GM23338 (cell line): ENCODE results near the gene TLR3. TPM values are rescaled to one million over a fixed set of nuclear protein-coding genes. Genes with fewer than 3 reads are reported as not detected.

ENCODE experiments used
- ATAC-seq: fragments of 200-7000 bp; cut with Tn5 transposase; 3 replicates; pipeline ENCODE4 v1.9.1; 2020
- DNase-seq: peaks from one replicate; pipeline ENCODE4 v3.0.0-alpha.2; 2015; ENCODE audit warnings: low spot score
- H2AFZ ChIP-seq: fragments of 200-600 bp; sonication (generic); 2 replicates; pipeline ENCODE4 v1.8.0; 2016; ENCODE audit warnings: antibody characterized with exemption, mild to moderate bottlenecking, moderate library complexity
- H3F3A ChIP-seq: fragments of 200-600 bp; sonication (generic); replicated peaks from 2 replicates; pipeline ENCODE4 v1.8.0; 2017; ENCODE audit warnings: antibody characterized with exemption, mixed run types, low read depth
- H3K27ac ChIP-seq: fragments of 200-600 bp; sonication (generic); 2 replicates; pipeline ENCODE4 v1.6.1; 2016; ENCODE audit warnings: low read depth
- H3K27me3 ChIP-seq: fragments of 200-600 bp; sonication (generic); 2 replicates; pipeline ENCODE4 v1.8.0; 2016; ENCODE audit warnings: mild to moderate bottlenecking, mixed run types, moderate library complexity; ENCODE audit not compliant: insufficient read depth
- H3K36me3 ChIP-seq: fragments of 200-600 bp; sonication (generic); 2 replicates; pipeline ENCODE4 v1.8.0; 2016; ENCODE audit warnings: mild to moderate bottlenecking; ENCODE audit not compliant: insufficient read depth
- H3K4me1 ChIP-seq: fragments of 200-600 bp; sonication (generic); 2 replicates; pipeline ENCODE4 v1.8.0; 2016; ENCODE audit warnings: mild to moderate bottlenecking, moderate library complexity; ENCODE audit not compliant: insufficient read depth
- H3K4me2 ChIP-seq: fragments of 200-600 bp; sonication (generic); 2 replicates; pipeline ENCODE4 v1.7.1; 2017; ENCODE audit warnings: mixed run types
- H3K4me3 ChIP-seq: fragments of 200-600 bp; sonication (generic); 2 replicates; pipeline ENCODE4 v1.6.1; 2016; ENCODE audit warnings: mixed run types
- H3K79me2 ChIP-seq: fragments of 200-600 bp; sonication (generic); replicated peaks from 2 replicates; pipeline ENCODE4 v1.8.0; 2017; ENCODE audit warnings: mild to moderate bottlenecking; ENCODE audit not compliant: insufficient read depth
- H3K9me2 ChIP-seq: fragments of 200-600 bp; sonication (generic); 2 replicates; pipeline ENCODE4 v1.8.0; 2017; ENCODE audit not compliant: insufficient read depth
- H4K20me1 ChIP-seq: fragments of 200-600 bp; sonication (generic); replicated peaks from 2 replicates; pipeline ENCODE4 v1.8.0; 2017; ENCODE audit warnings: mild to moderate bottlenecking; ENCODE audit not compliant: insufficient read depth
- H3K27ac Mint-ChIP-seq: 2 replicates; pipeline ENCODE4 v1.8.0; 2020; ENCODE audit warnings: inconsistent platforms, mild to moderate bottlenecking, moderate library complexity, mixed read lengths
- H3K27me3 Mint-ChIP-seq: 3 replicates; pipeline ENCODE4 v1.8.0; 2022; ENCODE audit warnings: low read depth, mild to moderate bottlenecking, moderate library complexity, mixed read lengths, inconsistent platforms; ENCODE audit not compliant: insufficient read depth, poor library complexity
- H3K36me3 Mint-ChIP-seq: 3 replicates; pipeline ENCODE4 v1.8.0; 2021; ENCODE audit warnings: low read depth, mild to moderate bottlenecking, inconsistent platforms, moderate library complexity, mixed read lengths
- H3K4me1 Mint-ChIP-seq: 3 replicates; pipeline ENCODE4 v1.8.0; 2020; ENCODE audit warnings: mild to moderate bottlenecking, inconsistent platforms, mixed read lengths
- H3K4me3 Mint-ChIP-seq: 3 replicates; pipeline ENCODE4 v1.8.0; 2021; ENCODE audit warnings: moderate library complexity, mild to moderate bottlenecking, inconsistent platforms, mixed read lengths
- H3K9me3 Mint-ChIP-seq: 3 replicates; pipeline ENCODE4 v1.8.0; 2020; ENCODE audit warnings: moderate library complexity, mild to moderate bottlenecking, inconsistent platforms, mixed read lengths
- CTCF ChIP-seq, 2 experiments: fragments of 200-600 bp in 1 of 2; sonication (generic) in 1 of 2; conservative IDR thresholded peaks; 2 replicates each; pipeline versions ENCODE4 v1.5.1 to v1.6.1; 2016 to 2017; ENCODE audit warnings: antibody characterized with exemption in 2 of 2, low read depth in 2 of 2, mild to moderate bottlenecking in 2 of 2, moderate library complexity in 1 of 2
- ETS1 ChIP-seq: IDR thresholded peaks from 2 replicates; pipeline ENCODE4 v1.6.1; 2016; ENCODE audit warnings: antibody characterized with exemption
- EZH2 ChIP-seq: fragments of 200-600 bp; sonication (generic); IDR thresholded peaks from one replicate; pipeline ENCODE4 v1.8.0; 2017; ENCODE audit warnings: antibody characterized with exemption, mild to moderate bottlenecking, low read depth; ENCODE audit not compliant: unreplicated experiment
- EZH2phosphoT487 ChIP-seq: fragments of 200-600 bp; sonication (generic); IDR thresholded peaks from one replicate; pipeline ENCODE4 v1.8.1; 2018; ENCODE audit warnings: antibody characterized with exemption; ENCODE audit not compliant: unreplicated experiment
- JUNB ChIP-seq: IDR thresholded peaks from one replicate; pipeline ENCODE4 v1.6.1; 2016; ENCODE audit warnings: antibody characterized with exemption; ENCODE audit not compliant: unreplicated experiment
- NANOG ChIP-seq: IDR thresholded peaks from 2 replicates; pipeline ENCODE4 v1.6.1; 2016; ENCODE audit warnings: antibody characterized with exemption, borderline replicate concordance
- POLR2AphosphoS5 ChIP-seq: IDR thresholded peaks from 2 replicates; pipeline ENCODE4 v1.6.1; 2016; ENCODE audit warnings: antibody characterized with exemption, low read depth
- REST ChIP-seq: IDR thresholded peaks from one replicate; pipeline ENCODE4 v1.6.1; 2018; ENCODE audit warnings: antibody characterized with exemption; ENCODE audit not compliant: unreplicated experiment
- STAT1 ChIP-seq: IDR thresholded peaks from one replicate; pipeline ENCODE4 v1.6.1; 2016; ENCODE audit warnings: antibody characterized with exemption; ENCODE audit not compliant: unreplicated experiment
- ZNF114 ChIP-seq: fragments of 250-450 bp; sonication (Bioruptor Pico); IDR thresholded peaks from 2 replicates; pipeline ENCODE4 v1.5.0; 2020; ENCODE audit warnings: mild to moderate bottlenecking, moderate library complexity
- ZNF331 ChIP-seq: fragments of 250-450 bp; sonication (Bioruptor Pico); IDR thresholded peaks from 2 replicates; pipeline ENCODE4 v1.5.0; 2020; ENCODE audit warnings: low read depth, mild to moderate bottlenecking, moderate library complexity
- ZNF462 ChIP-seq: fragments of 250-450 bp; sonication (Bioruptor Pico); IDR thresholded peaks from 2 replicates; pipeline ENCODE4 v1.5.0; 2020; ENCODE audit warnings: mild to moderate bottlenecking, moderate library complexity
- polyA plus RNA-seq: library from polyadenylated mRNA; unstranded; fragments of >200 nt; fragmentation: Nextera tagmentation; extraction: Ambion mirVana; gene quantifications from 2 replicates; pipeline ENCODE4 v1.2.1, GENCODE V29; 2016
- total RNA-seq: library from RNA; depleted of rRNA; stranded (reverse); fragments of >200 nt; shearing (Covaris generic); gene quantifications from 2 replicates; pipeline ENCODE4 v1.2.3, GENCODE V29; 2014

Gene TLR3
- total and polyA plus RNA-seq, 2 experiments from 2014 or later = 0.32 to 0.38 TPM

- H4K20me1 ChIP-seq = no peaks in the 10 kb centered on the region
- H3K4me3 ChIP-seq = no peak overlapping the region
- H3F3A ChIP-seq = no peaks in the 10 kb centered on the region
- no peak for TF ChIP-seq NANOG
- TF ChIP-seq ZNF462 = no peak
- TF ChIP-seq ETS1 = no peak
- no peak for TF ChIP-seq POLR2AphosphoS5
- no peak for TF ChIP-seq STAT1
- TF ChIP-seq REST = no peak
- no peak for TF ChIP-seq EZH2phosphoT487
- no peak for TF ChIP-seq CTCF (conservative IDR thresholded peaks at IDR 0.05; ENCODE audit: low read depth in 2 of 2)
- no peak for TF ChIP-seq JUNB
- no peak for TF ChIP-seq ZNF114 (CRISPR knock-in tag)
- no peak for TF ChIP-seq ZNF331 (CRISPR knock-in tag)
- no peak for TF ChIP-seq EZH2
- no peaks in the 10 kb centered on the region for H3K36me3 Mint-ChIP-seq
- H3K27ac Mint-ChIP-seq = no peak overlapping the region
- H3K9me2 ChIP-seq = no peaks in the 10 kb centered on the region
- no peak overlapping the region for H3K4me2 ChIP-seq
- H3K79me2 ChIP-seq = no peaks in the 10 kb centered on the region
- ATAC-seq (no peak), DNase-seq (no peak)
- no peak overlapping the region for H2AFZ ChIP-seq
- no peaks in the 10 kb centered on the region for H3K9me3 Mint-ChIP-seq
- H3K4me1 ChIP-seq = peaks cover 16% of the 10 kb centered on the region
- H3K4me1 Mint-ChIP-seq = peaks cover 22% of the 10 kb centered on the region
- H3K4me3 Mint-ChIP-seq = no peak overlapping the region
- H3K27me3 Mint-ChIP-seq = peaks cover 3% of the 10 kb centered on the region
- no peak overlapping the region for H3K27ac ChIP-seq
- H3K36me3 ChIP-seq = no peaks in the 10 kb centered on the region
- no peaks in the 10 kb centered on the region for H3K27me3 ChIP-seq
Observed at GRCh38 chr4:186128842-186129241, 59.9 kb downstream of the TLR3 start.
